ENCODE results near the gene EXOC4.

The EXOC4 gene

DNA sequence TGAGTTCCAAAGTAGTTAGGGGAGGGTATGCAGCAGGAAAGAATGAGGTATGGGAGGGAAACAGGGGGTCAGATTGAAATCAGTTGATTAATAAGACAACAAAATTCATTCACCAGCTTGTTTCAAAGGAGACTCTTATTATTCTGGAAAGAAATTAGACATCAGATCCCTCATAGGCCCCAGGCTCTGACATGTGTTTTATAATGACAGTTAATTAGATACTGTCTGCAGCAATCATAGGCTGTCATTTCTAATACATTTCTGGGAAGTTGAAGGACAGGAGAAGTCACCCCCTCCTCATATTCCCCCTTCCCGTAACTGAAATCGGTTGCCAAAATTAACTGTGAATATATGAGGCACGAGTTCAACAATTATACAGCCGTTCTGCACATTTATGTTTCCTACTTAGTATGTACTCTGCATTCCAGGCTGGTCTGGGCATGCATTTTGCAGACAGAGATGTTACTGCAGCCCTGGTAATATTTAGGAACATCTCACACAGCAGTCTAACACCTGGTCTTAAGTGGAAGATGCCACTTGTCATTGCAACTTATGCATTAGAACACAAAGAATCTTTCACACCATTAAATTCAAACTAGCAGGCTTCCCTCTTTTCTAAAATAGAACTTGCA is 519.0 kb downstream of the EXOC4 start:
- TF ChIP-seq, protein P1, sequence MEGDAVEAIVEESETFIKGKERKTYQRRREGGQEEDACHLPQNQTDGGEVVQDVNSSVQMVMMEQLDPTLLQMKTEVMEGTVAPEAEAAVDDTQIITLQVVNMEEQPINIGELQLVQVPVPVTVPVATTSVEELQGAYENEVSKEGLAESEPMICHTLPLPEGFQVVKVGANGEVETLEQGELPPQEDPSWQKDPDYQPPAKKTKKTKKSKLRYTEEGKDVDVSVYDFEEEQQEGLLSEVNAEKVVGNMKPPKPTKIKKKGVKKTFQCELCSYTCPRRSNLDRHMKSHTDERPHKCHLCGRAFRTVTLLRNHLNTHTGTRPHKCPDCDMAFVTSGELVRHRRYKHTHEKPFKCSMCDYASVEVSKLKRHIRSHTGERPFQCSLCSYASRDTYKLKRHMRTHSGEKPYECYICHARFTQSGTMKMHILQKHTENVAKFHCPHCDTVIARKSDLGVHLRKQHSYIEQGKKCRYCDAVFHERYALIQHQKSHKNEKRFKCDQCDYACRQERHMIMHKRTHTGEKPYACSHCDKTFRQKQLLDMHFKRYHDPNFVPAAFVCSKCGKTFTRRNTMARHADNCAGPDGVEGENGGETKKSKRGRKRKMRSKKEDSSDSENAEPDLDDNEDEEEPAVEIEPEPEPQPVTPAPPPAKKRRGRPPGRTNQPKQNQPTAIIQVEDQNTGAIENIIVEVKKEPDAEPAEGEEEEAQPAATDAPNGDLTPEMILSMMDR (IDR thresholded peaks at IDR 0.05): no peak

DNA sequence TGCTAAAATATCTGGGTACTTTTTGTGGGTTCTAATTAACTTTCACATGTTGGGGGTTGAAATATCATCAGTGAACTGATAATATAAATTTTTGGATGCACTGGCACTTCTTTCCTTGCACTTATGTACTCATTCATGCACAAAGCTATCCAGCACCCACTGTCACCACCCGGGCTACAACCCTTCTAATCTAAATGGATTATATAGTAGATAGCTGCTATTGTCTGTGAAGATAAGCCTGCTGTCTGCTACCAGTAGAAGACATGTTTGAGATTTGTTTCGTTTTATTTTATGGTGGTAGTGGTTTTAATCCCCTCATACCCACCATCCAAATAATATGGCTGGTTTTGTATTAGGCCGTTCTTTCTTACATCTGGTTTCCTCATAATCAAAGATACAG is 520.7 kb downstream of the EXOC4 start:
- TF ChIP-seq, protein P1 (IDR thresholded peaks at IDR 0.05): no peak

DNA sequence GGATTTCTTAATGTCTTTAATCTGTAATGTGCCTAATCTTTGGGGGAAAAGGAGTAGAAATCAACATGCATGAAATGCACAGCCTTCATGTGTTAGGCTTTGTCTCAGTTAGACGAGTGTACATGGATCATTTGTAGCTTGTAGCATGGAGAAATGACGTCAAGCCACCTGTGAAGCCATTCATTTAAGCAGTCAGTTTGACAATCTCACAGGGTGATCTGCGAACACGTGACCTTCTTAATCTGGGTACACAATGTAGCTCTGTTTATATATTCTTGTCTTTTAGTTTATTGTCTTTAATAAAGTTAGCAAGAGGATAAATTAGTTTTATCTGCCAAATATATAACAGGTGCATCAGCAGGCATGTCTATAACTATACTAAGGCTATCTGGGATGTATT is 522.3 kb downstream of the EXOC4 start:
- TF ChIP-seq, protein P1 (IDR thresholded peaks at IDR 0.05): no peak

DNA sequence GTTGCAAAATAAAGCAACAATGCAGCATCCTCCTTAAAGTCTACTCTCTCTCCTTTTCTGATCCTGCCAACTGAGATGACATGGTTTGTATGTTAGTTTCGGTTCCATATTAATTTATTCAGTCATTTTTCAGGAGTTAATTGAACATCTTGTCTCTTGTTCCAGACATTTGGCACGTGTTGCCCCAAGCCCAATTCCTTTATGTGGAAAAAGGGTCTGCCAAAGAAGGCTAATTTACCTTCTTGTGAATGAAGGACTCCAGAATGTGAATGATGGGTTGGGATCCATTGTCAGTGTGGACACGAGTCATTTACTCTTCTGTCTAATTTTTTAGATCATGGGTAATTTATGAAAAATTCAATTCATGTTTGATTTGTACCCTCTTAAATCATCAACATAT is 523.4 kb downstream of the EXOC4 start:
- TF ChIP-seq, protein P1 (IDR thresholded peaks at IDR 0.05): no peak

DNA sequence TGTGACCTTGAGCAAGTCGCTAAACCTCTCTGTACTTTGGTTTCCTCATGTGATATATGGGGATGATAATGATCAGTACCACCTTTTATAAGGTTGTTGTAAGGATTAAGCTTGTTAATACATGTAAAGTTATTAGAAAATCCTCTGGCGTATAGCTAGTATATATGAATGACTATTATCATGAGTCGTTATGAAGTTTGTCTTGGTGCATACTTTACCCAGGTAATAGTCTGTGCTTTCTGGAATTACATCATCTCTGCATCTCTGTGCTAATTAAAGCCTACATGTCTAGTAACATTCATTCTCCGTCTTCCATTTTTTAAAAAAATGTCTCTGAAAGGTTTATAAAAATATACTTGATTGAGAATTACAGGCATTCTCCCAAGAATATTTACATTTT is 524.8 kb downstream of the EXOC4 start:
- TF ChIP-seq, protein P1 (IDR thresholded peaks at IDR 0.05): no peak

DNA sequence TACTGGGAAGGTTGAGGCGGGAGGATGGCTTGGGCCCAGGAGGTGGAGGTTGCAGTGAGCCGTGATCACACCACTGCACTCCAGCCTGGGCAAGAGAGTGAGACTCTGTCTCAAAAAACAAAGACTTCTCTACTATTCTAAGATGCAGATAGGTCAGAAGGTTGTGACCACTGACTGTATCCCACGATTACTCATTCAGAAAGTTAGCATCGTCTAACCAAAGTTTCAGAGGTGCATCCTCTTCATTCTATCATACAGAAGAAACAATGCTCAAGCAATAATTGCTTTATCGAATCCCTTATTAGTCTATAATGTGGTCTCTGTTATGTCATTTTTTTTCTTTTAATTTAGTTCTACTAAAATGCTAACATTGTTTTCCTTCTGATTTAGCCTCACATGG is 525.6 kb downstream of the EXOC4 start:
- TF ChIP-seq, protein P1 (IDR thresholded peaks at IDR 0.05): no peak

DNA sequence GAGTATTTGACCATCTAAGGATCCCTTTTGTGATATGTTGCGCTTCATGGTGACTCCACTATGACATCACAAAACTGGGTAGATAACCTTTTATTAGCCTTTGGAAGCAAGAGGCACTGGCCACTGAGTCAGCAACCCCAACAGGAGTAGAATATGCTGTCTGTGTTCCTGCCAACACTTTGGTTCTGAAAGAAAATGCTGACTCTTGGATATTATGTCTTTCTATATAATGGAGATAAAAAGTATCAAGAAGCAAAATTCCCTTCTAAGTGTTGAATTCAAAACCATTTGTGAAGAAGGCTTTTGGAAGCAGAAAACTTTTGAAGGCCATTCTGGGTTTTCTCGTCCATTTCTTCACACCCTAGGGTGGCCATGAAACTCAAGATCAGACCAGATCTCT is 528.0 kb downstream of the EXOC4 start:
- TF ChIP-seq, protein P1 (IDR thresholded peaks at IDR 0.05): no peak

Data from LNCAP (cell line).